ENCODE data around the gene ARMC2. TPM values are rescaled to one million over a fixed set of nuclear protein-coding genes. Genes with fewer than 3 reads are reported as not detected.

The ARMC2 gene
- total RNA-seq, 1 donor = 1.4 TPM

DNA sequence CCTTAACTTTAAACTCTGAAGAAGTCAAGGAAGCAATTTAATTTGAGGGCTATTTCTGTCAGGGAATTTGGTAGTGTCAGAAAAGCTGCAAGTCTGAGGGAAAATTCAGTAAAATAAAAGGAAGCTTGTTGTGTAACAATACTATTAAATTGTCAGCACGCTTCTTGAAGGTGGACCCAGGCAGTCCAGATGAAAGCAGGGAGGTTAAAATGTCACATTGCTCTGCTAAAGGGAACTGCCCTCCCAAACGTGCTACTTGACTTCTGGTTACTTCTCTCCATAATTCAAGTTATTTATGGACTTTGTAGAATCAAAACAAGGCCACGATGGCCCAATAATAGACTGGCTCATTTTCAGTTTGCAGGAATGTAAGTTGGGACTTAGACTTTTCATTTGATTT lies 28.2 kb upstream of the ARMC2 start:
- no peak for DNase-seq (ENCODE audit: insufficient read length, low spot score, missing footprints)
- Histone ChIP-seq H2AFZ (ENCODE audit: low read length) (peak overlapping the region; percentile 42), H3K4me1 (ENCODE audit: insufficient read depth, low read length) (no peaks in the 10 kb centered on the region), H3K27me3 (ENCODE audit: insufficient read depth, low read length) (no peaks in the 10 kb centered on the region), H3K4me2 (ENCODE audit: insufficient read depth, low read length) (no peak overlapping the region), H3K36me3 (ENCODE audit: insufficient read depth, low read length) (no peaks in the 10 kb centered on the region), H3K9me3 (ENCODE audit: low read depth, low read length) (no peaks in the 10 kb centered on the region), H4K20me1 (ENCODE audit: insufficient read depth, low read length) (no peaks in the 10 kb centered on the region), H3K27ac (ENCODE audit: low read depth, low read length) (no peak overlapping the region), H3K79me2 (ENCODE audit: insufficient read depth, low read length) (no peaks in the 10 kb centered on the region), H3K4me3 (ENCODE audit: insufficient read depth, low read length) (no peak overlapping the region)
- TF ChIP-seq, protein P1, sequence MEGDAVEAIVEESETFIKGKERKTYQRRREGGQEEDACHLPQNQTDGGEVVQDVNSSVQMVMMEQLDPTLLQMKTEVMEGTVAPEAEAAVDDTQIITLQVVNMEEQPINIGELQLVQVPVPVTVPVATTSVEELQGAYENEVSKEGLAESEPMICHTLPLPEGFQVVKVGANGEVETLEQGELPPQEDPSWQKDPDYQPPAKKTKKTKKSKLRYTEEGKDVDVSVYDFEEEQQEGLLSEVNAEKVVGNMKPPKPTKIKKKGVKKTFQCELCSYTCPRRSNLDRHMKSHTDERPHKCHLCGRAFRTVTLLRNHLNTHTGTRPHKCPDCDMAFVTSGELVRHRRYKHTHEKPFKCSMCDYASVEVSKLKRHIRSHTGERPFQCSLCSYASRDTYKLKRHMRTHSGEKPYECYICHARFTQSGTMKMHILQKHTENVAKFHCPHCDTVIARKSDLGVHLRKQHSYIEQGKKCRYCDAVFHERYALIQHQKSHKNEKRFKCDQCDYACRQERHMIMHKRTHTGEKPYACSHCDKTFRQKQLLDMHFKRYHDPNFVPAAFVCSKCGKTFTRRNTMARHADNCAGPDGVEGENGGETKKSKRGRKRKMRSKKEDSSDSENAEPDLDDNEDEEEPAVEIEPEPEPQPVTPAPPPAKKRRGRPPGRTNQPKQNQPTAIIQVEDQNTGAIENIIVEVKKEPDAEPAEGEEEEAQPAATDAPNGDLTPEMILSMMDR (IDR thresholded peaks at IDR 0.05; ENCODE audit: extremely low read depth, low read depth, low read length) = no peak

DNA sequence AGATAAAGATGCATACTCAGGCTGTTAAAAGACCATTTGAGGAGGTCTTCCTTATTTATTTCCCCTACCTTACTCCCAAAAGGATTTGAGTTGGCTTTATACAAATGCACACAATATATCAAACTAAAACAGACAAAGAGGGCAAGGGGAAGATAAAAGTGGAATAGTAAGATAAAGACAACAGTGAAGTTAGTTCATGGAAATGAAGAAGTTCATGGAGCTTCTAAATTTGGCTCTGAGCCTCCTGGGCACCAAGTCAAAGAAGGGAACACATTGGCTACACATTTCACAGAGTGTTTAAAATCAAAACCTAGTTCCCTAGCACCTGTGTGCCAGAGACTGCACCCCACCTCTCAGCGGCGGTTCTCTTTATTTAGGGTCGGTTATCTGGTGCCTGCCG lies 25.8 kb upstream of the ARMC2 start:
- Histone ChIP-seq H3K27me3 (ENCODE audit: insufficient read depth, low read length) (no peaks in the 10 kb centered on the region), H3K27ac (ENCODE audit: low read depth, low read length) (no peak overlapping the region), H2AFZ (ENCODE audit: low read length) (no peak overlapping the region), H3K9me3 (ENCODE audit: low read depth, low read length) (no peaks in the 10 kb centered on the region), H3K4me1 (ENCODE audit: insufficient read depth, low read length) (no peaks in the 10 kb centered on the region), H4K20me1 (ENCODE audit: insufficient read depth, low read length) (no peaks in the 10 kb centered on the region), H3K36me3 (ENCODE audit: insufficient read depth, low read length) (no peaks in the 10 kb centered on the region), H3K4me2 (ENCODE audit: insufficient read depth, low read length) (no peak overlapping the region), H3K4me3 (ENCODE audit: insufficient read depth, low read length) (no peak overlapping the region), H3K79me2 (ENCODE audit: insufficient read depth, low read length) (no peaks in the 10 kb centered on the region)
- TF ChIP-seq, protein P1 (IDR thresholded peaks at IDR 0.05; ENCODE audit: extremely low read depth, low read depth, low read length) = no peak
- no peak for DNase-seq (ENCODE audit: insufficient read length, low spot score, missing footprints)

DNA sequence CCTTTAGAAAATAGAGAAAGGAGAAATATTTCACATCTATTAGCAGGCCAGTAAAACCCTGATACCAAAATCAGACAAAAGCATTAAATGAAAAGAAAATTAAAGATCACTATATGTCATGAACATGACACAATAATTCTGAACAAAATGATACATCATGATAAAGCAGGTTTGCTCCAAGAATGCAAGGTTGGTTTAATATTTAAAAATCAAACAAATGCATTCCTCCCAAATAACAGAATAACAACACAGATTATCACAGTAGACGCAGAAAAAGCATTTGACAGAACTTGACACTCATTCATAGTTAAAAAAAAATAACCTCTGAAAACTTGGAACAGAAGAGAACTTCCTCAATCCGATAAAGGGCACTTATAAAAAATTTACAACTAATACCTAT lies 22.9 kb upstream of the ARMC2 start:
- DNase-seq (ENCODE audit: insufficient read length, low spot score, missing footprints) = no peak
- H3K4me1 ChIP-seq (ENCODE audit: insufficient read depth, low read length) = no peaks in the 10 kb centered on the region
- TF ChIP-seq, protein P1 (IDR thresholded peaks at IDR 0.05; ENCODE audit: extremely low read depth, low read depth, low read length) = no peak

DNA sequence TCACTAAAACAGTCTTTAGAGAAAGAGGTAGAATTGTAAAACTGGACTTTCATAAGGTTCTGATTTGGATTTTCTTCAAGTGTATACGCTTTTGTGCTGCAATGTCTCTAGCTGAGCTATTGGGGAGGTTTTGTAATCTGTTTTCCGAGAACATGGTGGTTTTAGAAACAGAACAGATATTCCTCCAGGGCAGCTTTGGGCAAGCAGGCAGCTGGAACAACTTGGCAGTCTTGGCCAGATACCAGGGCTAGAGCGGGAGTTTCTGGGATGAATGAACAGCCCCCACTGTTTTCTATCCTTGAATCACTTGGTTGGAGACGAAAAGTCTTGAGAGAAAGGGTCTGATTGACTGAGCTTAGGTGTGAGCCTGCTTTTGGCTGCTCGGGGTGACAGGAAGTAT lies 17.1 kb upstream of the ARMC2 start:
- DNase-seq (ENCODE audit: insufficient read length, low spot score, missing footprints) = no peak
- Histone ChIP-seq H2AFZ (ENCODE audit: low read length) (peak overlapping the region; percentile 76), H3K9me3 (ENCODE audit: low read depth, low read length) (no peaks in the 10 kb centered on the region), H3K4me1 (ENCODE audit: insufficient read depth, low read length) (no peaks in the 10 kb centered on the region), H3K4me2 (ENCODE audit: insufficient read depth, low read length) (peak overlapping the region; percentile 52), H3K27ac (ENCODE audit: low read depth, low read length) (no peak overlapping the region), H3K36me3 (ENCODE audit: insufficient read depth, low read length) (no peaks in the 10 kb centered on the region), H4K20me1 (ENCODE audit: insufficient read depth, low read length) (no peaks in the 10 kb centered on the region), H3K27me3 (ENCODE audit: insufficient read depth, low read length) (no peaks in the 10 kb centered on the region), H3K79me2 (ENCODE audit: insufficient read depth, low read length) (no peaks in the 10 kb centered on the region), H3K4me3 (ENCODE audit: insufficient read depth, low read length) (no peak overlapping the region)
- TF ChIP-seq, protein P1 (IDR thresholded peaks at IDR 0.05; ENCODE audit: extremely low read depth, low read depth, low read length) = no peak

More for the DNA sequence above, 22.9 kb upstream of the ARMC2 start:
- Histone ChIP-seq H3K79me2 (ENCODE audit: insufficient read depth, low read length) (no peaks in the 10 kb centered on the region), H3K4me2 (ENCODE audit: insufficient read depth, low read length) (no peak overlapping the region), H4K20me1 (ENCODE audit: insufficient read depth, low read length) (no peaks in the 10 kb centered on the region), H3K27me3 (ENCODE audit: insufficient read depth, low read length) (no peaks in the 10 kb centered on the region), H3K36me3 (ENCODE audit: insufficient read depth, low read length) (no peaks in the 10 kb centered on the region), H3K4me3 (ENCODE audit: insufficient read depth, low read length) (no peak overlapping the region), H3K9me3 (ENCODE audit: low read depth, low read length) (no peaks in the 10 kb centered on the region), H3K27ac (ENCODE audit: low read depth, low read length) (no peak overlapping the region), H2AFZ (ENCODE audit: low read length) (no peak overlapping the region)
